ENCODE results near the gene MAGI2.

GRCh38 chr7:79036356-79036755 lies 417.1 kb downstream of the MAGI2 start:
- TF ChIP-seq POLR2A (IDR thresholded peaks at IDR 0.05; ENCODE audit: low read depth, low read length) (no peak), TAF1 (IDR thresholded peaks at IDR 0.05; ENCODE audit: low read depth, low read length) (no peak), SPI1 (IDR thresholded peaks at IDR 0.05; ENCODE audit: low read depth, low read length) (no peak), POLR2AphosphoS5 (IDR thresholded peaks at IDR 0.05; ENCODE audit: low read depth, low read length) (no peak), POU2F2 (IDR thresholded peaks at IDR 0.05; ENCODE audit: low read depth, low read length) (no peak)

Data from GM12891 (cell line).